ENCODE measurements around the gene RFTN1.

Gene RFTN1

DNA sequence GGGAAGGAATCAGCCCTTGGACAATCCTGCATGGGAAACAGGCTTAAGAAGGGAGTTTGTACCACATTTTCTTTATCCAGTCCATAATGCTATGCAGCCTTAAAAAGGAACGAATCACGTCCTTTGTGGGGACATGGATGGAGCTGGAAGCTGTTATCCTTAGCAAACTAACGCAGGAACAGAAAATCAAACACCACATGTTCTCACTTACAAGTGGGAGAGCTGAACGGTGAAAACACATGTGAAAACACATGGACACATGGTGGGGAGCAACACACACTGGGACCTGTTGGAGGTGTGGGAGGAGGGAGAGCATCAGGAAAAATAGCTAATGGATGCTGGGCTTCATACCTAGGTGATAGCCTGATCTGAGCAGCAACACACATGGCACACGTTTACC lies 178.2 kb downstream of the RFTN1 start:
- no peak for TF ChIP-seq CTCF (IDR thresholded peaks at IDR 0.05; ENCODE audit: control insufficient read depth, insufficient read depth, low read depth, low read length, missing control alignments)
- H3K4me3 ChIP-seq (ENCODE audit: control insufficient read depth, low read depth, low read length): no peak overlapping the region
- DNase-seq (ENCODE audit: low read depth): no peak

- no peak overlapping the region for H3K4me3 ChIP-seq (ENCODE audit: control insufficient read depth, low read depth, low read length)
- no peak for DNase-seq (ENCODE audit: low read depth)
- no peak for TF ChIP-seq CTCF (IDR thresholded peaks at IDR 0.05; ENCODE audit: control insufficient read depth, insufficient read depth, low read depth, low read length, missing control alignments)
Observed at GRCh38 chr3:16334909-16335308, 178.6 kb downstream of the RFTN1 start.

GRCh38 chr3:16332904-16333426 lies 180.5 kb downstream of the RFTN1 start:
- peak; percentile 43 for DNase-seq (ENCODE audit: low read depth)
- TF ChIP-seq CTCF (IDR thresholded peaks at IDR 0.05; ENCODE audit: control insufficient read depth, insufficient read depth, low read depth, low read length, missing control alignments): no peak
- H3K4me3 ChIP-seq (ENCODE audit: control insufficient read depth, low read depth, low read length): no peak overlapping the region

DNA sequence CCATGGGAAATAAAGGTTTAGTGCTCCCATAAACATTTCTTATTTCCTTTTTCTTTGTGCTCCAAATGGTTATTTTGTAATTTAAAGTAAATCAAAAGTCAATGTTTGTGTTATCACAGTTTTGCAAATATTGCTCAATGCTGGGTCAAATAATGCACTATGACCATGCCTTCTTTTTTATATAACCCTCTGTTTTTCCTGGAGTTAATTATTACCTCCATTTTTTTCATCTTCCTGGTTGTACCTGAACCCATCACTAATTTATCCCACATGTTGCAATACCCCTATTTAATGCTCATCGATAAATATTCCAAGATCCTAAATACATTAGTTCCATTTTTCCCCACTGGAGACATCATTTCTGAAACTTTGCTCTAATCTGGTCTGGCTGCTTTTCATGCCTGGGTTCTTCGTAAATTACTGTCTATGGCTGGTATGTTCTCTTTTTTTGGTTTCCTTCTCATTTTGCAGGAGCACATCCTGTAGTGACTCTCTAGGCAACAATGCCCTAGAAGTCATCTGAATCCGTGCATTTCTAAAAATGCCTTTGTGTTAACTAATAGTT lies 182.1 kb downstream of the RFTN1 start:
- no peak for TF ChIP-seq CTCF (IDR thresholded peaks at IDR 0.05; ENCODE audit: control insufficient read depth, insufficient read depth, low read depth, low read length, missing control alignments)
- no peak overlapping the region for H3K4me3 ChIP-seq (ENCODE audit: control insufficient read depth, low read depth, low read length)

GRCh38 chr3:16330351-16330750 lies 183.1 kb downstream of the RFTN1 start:
- no peak for TF ChIP-seq CTCF (IDR thresholded peaks at IDR 0.05; ENCODE audit: control insufficient read depth, insufficient read depth, low read depth, low read length, missing control alignments)
- H3K4me3 ChIP-seq (ENCODE audit: control insufficient read depth, low read depth, low read length): no peak overlapping the region
- DNase-seq (ENCODE audit: low read depth): no peak

More for the DNA sequence above, 182.1 kb downstream of the RFTN1 start:
- no peak for DNase-seq (ENCODE audit: low read depth)

- no peak overlapping the region for H3K4me3 ChIP-seq (ENCODE audit: control insufficient read depth, low read depth, low read length)
- no peak for TF ChIP-seq CTCF (IDR thresholded peaks at IDR 0.05; ENCODE audit: control insufficient read depth, insufficient read depth, low read depth, low read length, missing control alignments)
- no peak for DNase-seq (ENCODE audit: low read depth)
Observed at GRCh38 chr3:16329826-16330129, 183.7 kb downstream of the RFTN1 start.

All from AG09309 (cell line).